H9 (cell line): Measurements from ENCODE around the gene RSPO3. TPM values are rescaled to one million over a fixed set of nuclear protein-coding genes. Genes with fewer than 3 reads are reported as not detected.

Experiments
- DNase-seq: peaks from one replicate; pipeline ENCODE4 v3.0.0-alpha.2; 2017
- H2AFZ ChIP-seq: one replicate; pipeline ENCODE4 v1.6.1; 2013; ENCODE audit warnings: mild to moderate bottlenecking, low read length, control low read depth, moderate library complexity
- H2AK5ac ChIP-seq: 2 replicates; pipeline ENCODE4 v1.6.1; 2013; ENCODE audit warnings: low read length, control low read depth, mixed read lengths; ENCODE audit not compliant: insufficient read length
- H2BK120ac ChIP-seq: one replicate; pipeline ENCODE4 v1.6.1; 2013; ENCODE audit warnings: low read depth, mild to moderate bottlenecking, low read length, control low read depth, inconsistent platforms; ENCODE audit not compliant: poor library complexity, severe bottlenecking
- H2BK12ac ChIP-seq: 2 replicates; pipeline ENCODE4 v1.6.1; 2013; ENCODE audit warnings: low read length, control low read depth, mixed read lengths, low read depth; ENCODE audit not compliant: insufficient read length
- H2BK15ac ChIP-seq: 2 replicates; pipeline ENCODE4 v1.6.1; 2013; ENCODE audit warnings: low read depth, low read length, control low read depth
- H2BK20ac ChIP-seq: one replicate; pipeline ENCODE4 v1.6.1; 2013; ENCODE audit warnings: low read depth, mild to moderate bottlenecking, low read length, control low read depth, inconsistent platforms; ENCODE audit not compliant: poor library complexity, severe bottlenecking
- H2BK5ac ChIP-seq: 2 replicates; pipeline ENCODE4 v1.6.1; 2013; ENCODE audit warnings: low read length, control low read depth, mixed read lengths; ENCODE audit not compliant: insufficient read length
- H3K14ac ChIP-seq: 2 replicates; pipeline ENCODE4 v1.6.1; 2013; ENCODE audit warnings: low read length, control low read depth; ENCODE audit not compliant: insufficient read depth
- H3K18ac ChIP-seq: 2 replicates; pipeline ENCODE4 v1.6.1; 2013; ENCODE audit warnings: low read depth, mild to moderate bottlenecking, mixed read lengths, low read length, control low read depth; ENCODE audit not compliant: insufficient read length
- H3K23ac ChIP-seq: 2 replicates; pipeline ENCODE4 v1.6.1; 2013; ENCODE audit warnings: low read length, control low read depth, mixed read lengths, low read depth; ENCODE audit not compliant: insufficient read length
- H3K23me2 ChIP-seq: 2 replicates; pipeline ENCODE4 v1.6.1; 2013; ENCODE audit warnings: low read depth, mild to moderate bottlenecking, mixed read lengths, low read length, control low read depth; ENCODE audit not compliant: insufficient read length, poor library complexity, severe bottlenecking
- H3K27ac ChIP-seq: 2 replicates; pipeline ENCODE4 v1.5.1; 2013; ENCODE audit warnings: low read length, control low read depth, mixed read lengths, low read depth; ENCODE audit not compliant: insufficient read length
- H3K27me3 ChIP-seq: 2 replicates; pipeline ENCODE4 v1.6.1; 2013; ENCODE audit warnings: low read length, control low read depth, inconsistent platforms; ENCODE audit not compliant: insufficient read depth
- H3K4ac ChIP-seq: 2 replicates; pipeline ENCODE4 v1.6.1; 2013; ENCODE audit warnings: low read depth, mild to moderate bottlenecking, control low read depth, inconsistent platforms, low read length, moderate library complexity
- H3K4me1 ChIP-seq: 2 replicates; pipeline ENCODE4 v1.6.1; 2013; ENCODE audit warnings: low read length, control low read depth, inconsistent platforms; ENCODE audit not compliant: insufficient read depth
- H3K4me2 ChIP-seq: 2 replicates; pipeline ENCODE4 v1.6.1; 2013; ENCODE audit warnings: low read length, control low read depth, mixed read lengths; ENCODE audit not compliant: insufficient read length, insufficient read depth
- H3K56ac ChIP-seq: 2 replicates; pipeline ENCODE4 v1.6.1; 2013; ENCODE audit warnings: low read depth, mild to moderate bottlenecking, mixed read lengths, low read length, control low read depth; ENCODE audit not compliant: insufficient read length
- H3K79me1 ChIP-seq: 2 replicates; pipeline ENCODE4 v1.6.1; 2013; ENCODE audit warnings: low read depth, mild to moderate bottlenecking, moderate library complexity, low read length, control low read depth, inconsistent platforms; ENCODE audit not compliant: insufficient read depth, poor library complexity, severe bottlenecking
- H3K79me2 ChIP-seq: 2 replicates; pipeline ENCODE4 v1.6.1; 2013; ENCODE audit warnings: low read length, control low read depth, inconsistent platforms; ENCODE audit not compliant: insufficient read depth
- H3K9ac ChIP-seq: 2 replicates; pipeline ENCODE4 v1.6.1; 2013; ENCODE audit warnings: low read length, control low read depth, mixed read lengths; ENCODE audit not compliant: insufficient read length; ENCODE audit errors: extremely low read depth
- H3K9me3 ChIP-seq: one replicate; pipeline ENCODE4 v1.6.1; 2013; ENCODE audit warnings: low read depth, low read length, inconsistent platforms; ENCODE audit not compliant: control insufficient read depth
- H3T11ph ChIP-seq: one replicate; pipeline ENCODE4 v1.6.1; 2013; ENCODE audit warnings: mild to moderate bottlenecking, low read length, control low read depth, inconsistent platforms
- H4K20me1 ChIP-seq: one replicate; pipeline ENCODE4 v1.6.1; 2013; ENCODE audit not compliant: control insufficient read depth, insufficient read length, insufficient read depth
- H4K5ac ChIP-seq: 2 replicates; pipeline ENCODE4 v1.6.1; 2013; ENCODE audit warnings: low read depth, mild to moderate bottlenecking, mixed read lengths, low read length, control low read depth; ENCODE audit not compliant: insufficient read length
- H4K8ac ChIP-seq: replicated peaks from 2 replicates; pipeline ENCODE4 v1.6.1; 2013; ENCODE audit warnings: low read length, control low read depth, mixed read lengths, low read depth; ENCODE audit not compliant: insufficient read length
- H4K91ac ChIP-seq: 2 replicates; pipeline ENCODE4 v1.6.1; 2013; ENCODE audit warnings: low read depth, mild to moderate bottlenecking, moderate library complexity, mixed read lengths, low read length, control low read depth; ENCODE audit not compliant: insufficient read length
- H3K27ac Mint-ChIP-seq, 3 experiments: 2 replicates in 2 of 3; 3 replicates in 1 of 3; pipeline ENCODE4 v1.8.0; 2020 to 2021; ENCODE audit warnings: mixed read lengths in 3 of 3, mild to moderate bottlenecking in 1 of 3, moderate library complexity in 1 of 3
- H3K27me3 Mint-ChIP-seq: 2 replicates; pipeline ENCODE4 v1.8.0; 2021; ENCODE audit warnings: low read depth, mild to moderate bottlenecking, moderate library complexity, mixed read lengths
- H3K36me3 Mint-ChIP-seq, 3 experiments: 2 replicates in 2 of 3; 3 replicates in 1 of 3; pipeline ENCODE4 v1.8.0; 2020 to 2021; ENCODE audit warnings: low read depth in 3 of 3, mixed read lengths in 3 of 3; ENCODE audit not compliant: insufficient read depth in 1 of 3
- H3K4me1 Mint-ChIP-seq, 2 experiments: 2 replicates each; pipeline ENCODE4 v1.8.0; 2020; ENCODE audit warnings: mixed read lengths in 2 of 2
- H3K4me3 Mint-ChIP-seq, 2 experiments: 2 replicates in 1 of 2; 3 replicates in 1 of 2; pipeline ENCODE4 v1.8.0; 2020 to 2021; ENCODE audit warnings: mild to moderate bottlenecking in 2 of 2, mixed read lengths in 2 of 2, moderate library complexity in 1 of 2
- H3K9me3 Mint-ChIP-seq, 2 experiments: 2 replicates in 1 of 2; 3 replicates in 1 of 2; pipeline ENCODE4 v1.8.0; 2020; ENCODE audit warnings: mild to moderate bottlenecking in 2 of 2, mixed read lengths in 2 of 2, moderate library complexity in 1 of 2
- CTCF ChIP-seq: fragments of 200-600 bp; sonication (generic); conservative IDR thresholded peaks from 3 replicates; pipeline ENCODE4 v1.8.0; 2021; ENCODE audit warnings: antibody characterized with exemption, mild to moderate bottlenecking
- WGBS: extraction: QIAGEN DNeasy Blood & Tissue Kit; methylation state at CpG from one replicate; pipeline ENCODE4 v1.1.7; 2013; ENCODE audit warnings: missing lambda C conversion rate, low lambda C conversion rate, mixed read lengths; ENCODE audit not compliant: insufficient read length; ENCODE audit errors: extremely low coverage; 5-methylcytosine and 5-hydroxymethylcytosine counted together
- total RNA-seq: library from RNA; stranded (reverse); gene quantifications from 2 replicates; pipeline ENCODE4 v1.2.1, GENCODE V29; 2021

Gene RSPO3
- total RNA-seq, 1 experiment from 2014 or later, result not detected

- Histone ChIP-seq H3K18ac (no peak overlapping the region), H2AFZ (no peak overlapping the region), H2BK15ac (no peak overlapping the region), H3K23me2 (no peaks in the 10 kb centered on the region), H3K4me2 (no peak overlapping the region), H3K56ac (no peak overlapping the region), H2AK5ac (no peak overlapping the region), H4K20me1 (no peaks in the 10 kb centered on the region), H4K91ac (no peak overlapping the region), H3K9ac (no peak overlapping the region), H4K8ac (no peak overlapping the region), H2BK120ac (no peak overlapping the region), H2BK20ac (no peak overlapping the region), H3K27me3 (no peaks in the 10 kb centered on the region), H3K4ac (no peak overlapping the region), H3K23ac (no peak overlapping the region), H3K79me2 (no peaks in the 10 kb centered on the region), H4K5ac (no peak overlapping the region), H3K9me3 (no peaks in the 10 kb centered on the region), H3K27ac (no peak overlapping the region), H3K14ac (no peak overlapping the region), H2BK12ac (no peak overlapping the region), H2BK5ac (no peak overlapping the region), H3K79me1 (no peaks in the 10 kb centered on the region), H3K4me1 (no peaks in the 10 kb centered on the region), H3T11ph (no peak overlapping the region)
- Mint-ChIP-seq H3K27me3 (no peaks in the 10 kb centered on the region), H3K27ac (no peak overlapping the region), H3K36me3 (no peaks in the 10 kb centered on the region), H3K9me3 (no peaks in the 10 kb centered on the region), H3K4me1 (no peaks in the 10 kb centered on the region), H3K4me3 (no peak overlapping the region)
- TF ChIP-seq CTCF, result no peak
- WGBS, result no CpG with 5 or more reads among the region's 3 CpGs
- no peak for DNase-seq
Measured at GRCh38 chr6:127102859-127103258, 15.6 kb upstream of the RSPO3 start.
